Neuron (in vitro differentiated cells): ENCODE measurements around the gene MAEA.

Experiments used
- H2AFZ ChIP-seq: one replicate; pipeline ENCODE4 v1.6.1; 2013; ENCODE audit warnings: low read depth, mild to moderate bottlenecking, inconsistent platforms, low read length, moderate library complexity
- H3K27me3 ChIP-seq: one replicate; pipeline ENCODE4 v1.6.1; 2013; ENCODE audit warnings: low read length; ENCODE audit not compliant: insufficient read depth
- H3K36me3 ChIP-seq: one replicate; pipeline ENCODE4 v1.6.1; 2013; ENCODE audit warnings: low read length; ENCODE audit not compliant: insufficient read depth
- H3K4me1 ChIP-seq: one replicate; pipeline ENCODE4 v1.6.1; 2013; ENCODE audit warnings: low read length; ENCODE audit not compliant: insufficient read depth
- H3K4me3 ChIP-seq: 2 replicates; pipeline ENCODE4 v1.5.1; 2013; ENCODE audit warnings: mild to moderate bottlenecking, low read length, moderate library complexity
- H3K9me3 ChIP-seq: one replicate; pipeline ENCODE4 v1.6.1; 2013; ENCODE audit warnings: low read length

The MAEA gene

DNA sequence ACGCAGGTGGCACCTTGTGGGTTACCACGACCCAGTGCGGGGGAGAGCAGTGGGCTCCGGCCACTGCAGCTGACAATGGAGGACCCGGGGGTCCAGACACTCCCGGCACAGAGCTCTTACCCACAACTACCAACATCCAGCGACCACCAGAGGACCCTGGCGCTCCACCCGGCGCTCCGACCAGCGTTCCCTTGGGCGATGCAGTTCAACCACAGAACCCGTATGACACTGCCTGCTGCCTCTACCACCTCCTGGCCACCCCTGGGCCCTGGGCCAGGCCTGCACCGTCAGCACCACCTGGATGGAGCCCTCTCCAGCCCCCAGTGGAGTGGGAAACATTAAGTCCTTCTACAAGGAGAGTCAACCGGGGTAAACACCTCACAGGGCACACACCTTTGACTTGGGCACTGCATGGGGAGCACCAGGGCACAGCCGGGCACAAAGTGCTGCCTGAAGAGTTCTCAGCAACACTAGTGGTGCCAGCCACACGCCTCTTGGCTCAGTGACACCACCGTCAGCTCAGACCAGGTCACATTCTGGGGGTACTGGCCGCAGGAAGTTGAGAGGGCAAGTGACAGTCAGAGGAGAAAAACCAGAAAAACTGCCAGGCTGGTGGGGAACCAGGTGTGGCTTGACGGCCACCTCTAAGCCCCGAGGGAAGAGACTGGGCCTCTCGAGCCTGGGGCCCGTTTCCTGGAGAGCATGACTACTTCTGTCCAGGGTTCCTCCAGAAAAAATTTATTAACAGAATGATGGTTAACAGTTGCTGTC lies 43.4 kb upstream of the MAEA start:
- Histone ChIP-seq H3K9me3 (peaks cover 6% of the 10 kb centered on the region), H3K4me1 (peaks cover 24% of the 10 kb centered on the region), H3K27me3 (no peaks in the 10 kb centered on the region), H2AFZ (no peak overlapping the region), H3K4me3 (peak overlapping the region; percentile 11), H3K36me3 (peaks cover 15% of the 10 kb centered on the region)

- Histone ChIP-seq H3K4me3 (peak overlapping the region; percentile 80), H3K9me3 (peaks cover 10% of the 10 kb centered on the region), H2AFZ (no peak overlapping the region), H3K27me3 (no peaks in the 10 kb centered on the region), H3K4me1 (peaks cover 24% of the 10 kb centered on the region), H3K36me3 (peaks cover 18% of the 10 kb centered on the region)
Observed at GRCh38 chr4:1246901-1247863, 42.5 kb upstream of the MAEA start.

DNA sequence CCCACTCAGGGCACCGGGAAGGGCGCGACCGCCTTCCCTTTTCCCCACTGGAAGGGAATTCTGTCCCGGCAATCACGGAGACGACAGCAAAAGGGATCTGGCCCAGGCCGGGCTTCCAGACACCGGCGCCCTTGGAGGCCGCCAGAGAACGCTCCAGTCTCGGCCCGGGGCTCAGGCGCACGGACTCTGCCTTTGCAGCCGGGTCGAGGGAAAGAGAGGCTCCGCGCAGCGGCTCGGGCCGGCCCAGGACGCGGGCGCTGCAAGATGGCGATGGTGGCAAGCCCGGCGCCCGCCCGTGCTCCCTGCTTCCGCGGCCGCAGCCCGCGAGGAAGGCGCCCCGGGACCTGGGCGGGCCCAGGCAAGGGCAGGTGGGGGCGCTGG lies 41.8 kb upstream of the MAEA start:
- Histone ChIP-seq H3K27me3 (no peaks in the 10 kb centered on the region), H3K36me3 (peaks cover 22% of the 10 kb centered on the region), H3K4me3 (peak overlapping the region; percentile 80), H3K4me1 (peaks cover 24% of the 10 kb centered on the region), H3K9me3 (peaks cover 13% of the 10 kb centered on the region), H2AFZ (no peak overlapping the region)

GRCh38 chr4:1248245-1249147 lies 41.2 kb upstream of the MAEA start, which contains the start of gene CTBP1:
Gene CTBP1 (minus strand): TSS chr4:1249130. CDS start chr4:1241331, 7,799 bp downstream.
- H3K36me3 ChIP-seq: peaks cover 22% of the 10 kb centered on the region
- peaks cover 19% of the 10 kb centered on the region for H3K9me3 ChIP-seq
- no peaks in the 10 kb centered on the region for H3K27me3 ChIP-seq
- H2AFZ ChIP-seq: peak within 1 kb of the TSS; percentile 72
- H3K4me3 ChIP-seq: peak within 1 kb of the TSS; percentile 80
- H3K4me1 ChIP-seq: peaks cover 24% of the 10 kb centered on the region

DNA sequence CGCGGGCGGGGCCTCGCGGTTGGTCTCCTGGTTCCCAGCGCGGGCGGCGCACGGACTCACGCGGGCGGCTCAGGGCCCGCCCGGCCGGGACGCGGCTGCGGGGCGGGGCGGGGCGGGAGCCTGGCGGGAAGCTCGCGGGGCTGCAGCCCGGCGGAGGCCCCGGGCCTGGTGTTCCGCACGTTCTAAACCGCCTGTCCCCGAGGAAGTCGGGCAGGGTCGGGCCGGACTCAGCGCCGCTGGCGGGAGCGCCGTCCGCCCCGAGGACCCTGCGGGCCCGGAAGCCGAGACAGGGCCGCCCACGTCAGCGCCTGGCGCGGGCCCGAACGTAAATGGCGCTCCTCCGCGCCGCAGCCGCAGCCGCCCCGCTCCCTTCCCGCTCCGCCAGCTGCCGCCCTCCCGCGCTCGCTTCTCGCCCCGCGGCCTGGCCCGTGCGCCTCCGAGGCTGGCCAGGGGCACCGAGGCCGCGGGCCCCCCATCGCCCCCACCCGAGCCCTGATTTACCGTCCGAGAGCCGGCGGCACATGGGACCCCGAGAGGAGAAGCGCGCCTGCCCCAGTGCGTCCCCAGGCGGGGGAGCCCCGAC lies 40.5 kb upstream of the MAEA start:
- Histone ChIP-seq H2AFZ (peak overlapping the region; percentile 72), H3K4me3 (peak overlapping the region; percentile 71), H3K4me1 (peaks cover 24% of the 10 kb centered on the region), H3K27me3 (no peaks in the 10 kb centered on the region), H3K9me3 (peaks cover 23% of the 10 kb centered on the region), H3K36me3 (peaks cover 22% of the 10 kb centered on the region)

DNA sequence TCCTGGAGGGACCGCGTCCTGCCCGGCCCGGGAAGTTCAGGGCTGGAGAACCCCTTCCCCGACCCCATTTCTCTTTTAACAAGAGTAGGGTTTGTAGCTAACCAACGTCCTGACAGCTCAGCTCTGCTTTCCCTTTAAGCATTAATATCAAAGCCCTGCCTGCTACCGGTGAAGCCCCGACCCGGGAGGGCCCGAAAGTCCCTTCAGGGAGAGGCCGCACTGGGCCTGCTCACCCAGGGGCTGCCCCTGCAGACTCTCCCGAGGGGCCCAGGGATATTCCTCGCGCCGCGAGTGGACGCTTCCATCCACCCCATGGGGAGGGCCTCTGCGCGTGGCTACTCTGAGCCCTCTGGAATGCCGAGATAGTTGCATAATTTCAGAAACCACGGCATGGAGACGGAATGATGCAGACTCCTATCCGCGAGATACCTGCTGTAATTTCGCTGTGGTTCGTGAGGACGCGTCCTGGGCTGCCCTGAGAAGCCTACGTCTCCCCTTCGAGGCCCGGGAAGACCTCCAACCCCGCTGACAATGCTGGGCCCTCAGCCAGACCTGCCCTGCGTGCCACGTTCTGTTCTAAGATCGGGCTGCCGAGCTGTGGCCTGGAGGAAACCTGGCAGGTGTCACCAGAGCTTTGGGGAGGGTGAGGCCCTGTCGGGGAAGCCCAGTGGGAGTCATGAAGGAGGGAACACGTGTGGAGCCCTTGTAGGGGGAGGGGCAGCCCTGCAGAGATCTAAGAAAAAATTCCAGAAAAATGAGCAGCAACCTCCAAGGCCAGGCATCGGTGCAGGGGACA lies 39.8 kb upstream of the MAEA start:
- H3K4me3 ChIP-seq: peak overlapping the region; percentile 71
- H3K27me3 ChIP-seq: no peaks in the 10 kb centered on the region
- peak overlapping the region; percentile 72 for H2AFZ ChIP-seq
- peaks cover 21% of the 10 kb centered on the region for H3K4me1 ChIP-seq
- H3K36me3 ChIP-seq: peaks cover 21% of the 10 kb centered on the region
- H3K9me3 ChIP-seq: peaks cover 23% of the 10 kb centered on the region

DNA sequence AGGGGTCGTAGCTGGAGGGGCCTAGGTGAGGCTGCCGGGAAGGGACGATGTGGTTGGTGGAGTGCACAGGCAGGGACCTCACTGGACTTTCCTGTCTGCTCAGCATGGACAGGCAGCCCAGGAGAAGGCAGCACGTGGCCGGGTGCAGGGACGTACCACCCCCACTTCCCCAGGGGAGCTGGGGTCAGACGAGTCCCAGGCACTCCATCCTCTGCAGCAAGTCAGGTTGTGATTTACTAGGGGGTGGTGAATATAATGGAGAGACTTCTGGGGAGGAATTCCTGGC lies 39.2 kb upstream of the MAEA start:
- Histone ChIP-seq H3K4me1 (peaks cover 20% of the 10 kb centered on the region), H3K4me3 (peak overlapping the region; percentile 71), H3K9me3 (peaks cover 23% of the 10 kb centered on the region)

DNA sequence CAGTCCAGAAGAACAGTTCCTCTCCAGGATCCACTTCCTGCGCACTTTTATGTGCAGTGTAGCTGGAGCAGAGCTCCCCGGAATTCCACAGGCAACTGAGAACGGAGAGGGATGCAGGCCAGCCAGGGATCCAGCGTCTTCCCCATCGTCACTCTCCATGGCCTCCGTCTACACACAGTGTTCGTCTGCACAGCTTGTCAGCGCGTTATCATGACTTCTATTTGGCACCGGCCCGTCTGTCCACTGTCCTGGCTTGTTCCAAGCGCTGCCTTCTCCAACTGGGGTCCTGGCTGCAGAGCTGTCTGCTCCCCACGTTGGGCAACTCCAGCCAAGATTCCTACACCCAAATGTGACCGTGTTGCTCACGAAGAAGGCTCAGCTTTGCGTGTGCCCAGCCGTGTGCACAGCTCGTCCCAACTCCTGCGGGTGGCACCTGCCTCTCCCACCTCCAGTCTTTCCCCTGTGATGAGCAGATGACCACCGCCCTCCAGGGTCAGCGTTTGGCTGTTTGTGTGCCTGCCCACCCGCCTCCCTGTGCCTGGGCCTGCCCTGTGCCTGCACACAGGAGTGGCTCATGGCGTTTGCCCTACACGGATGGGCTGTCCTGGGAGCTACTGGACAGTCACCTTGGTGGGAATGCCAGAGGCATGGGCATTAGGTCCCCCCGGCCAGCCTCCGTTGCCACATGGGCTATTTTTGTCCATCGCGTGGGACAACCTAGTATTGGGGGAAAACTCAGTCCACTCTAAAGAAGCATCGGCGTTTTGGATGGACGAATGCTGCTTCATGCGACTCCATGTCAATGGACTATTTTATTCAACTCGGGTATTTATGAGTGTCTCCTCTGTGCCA lies 38.5 kb upstream of the MAEA start:
- H3K36me3 ChIP-seq: peaks cover 17% of the 10 kb centered on the region
- H3K4me1 ChIP-seq: peaks cover 20% of the 10 kb centered on the region
- no peak overlapping the region for H2AFZ ChIP-seq
- H3K27me3 ChIP-seq: no peaks in the 10 kb centered on the region
- H3K9me3 ChIP-seq: peaks cover 23% of the 10 kb centered on the region
- H3K4me3 ChIP-seq: no peak overlapping the region

More for the DNA sequence above, 39.2 kb upstream of the MAEA start:
- Histone ChIP-seq H3K36me3 (peaks cover 17% of the 10 kb centered on the region), H2AFZ (no peak overlapping the region), H3K27me3 (no peaks in the 10 kb centered on the region)

- peaks cover 23% of the 10 kb centered on the region for H3K9me3 ChIP-seq
- H2AFZ ChIP-seq: no peak overlapping the region
- H3K4me1 ChIP-seq: peaks cover 17% of the 10 kb centered on the region
- H3K27me3 ChIP-seq: no peaks in the 10 kb centered on the region
- H3K4me3 ChIP-seq: no peak overlapping the region
- H3K36me3 ChIP-seq: peaks cover 17% of the 10 kb centered on the region
Observed at GRCh38 chr4:1251773-1252066, 38.0 kb upstream of the MAEA start.

DNA sequence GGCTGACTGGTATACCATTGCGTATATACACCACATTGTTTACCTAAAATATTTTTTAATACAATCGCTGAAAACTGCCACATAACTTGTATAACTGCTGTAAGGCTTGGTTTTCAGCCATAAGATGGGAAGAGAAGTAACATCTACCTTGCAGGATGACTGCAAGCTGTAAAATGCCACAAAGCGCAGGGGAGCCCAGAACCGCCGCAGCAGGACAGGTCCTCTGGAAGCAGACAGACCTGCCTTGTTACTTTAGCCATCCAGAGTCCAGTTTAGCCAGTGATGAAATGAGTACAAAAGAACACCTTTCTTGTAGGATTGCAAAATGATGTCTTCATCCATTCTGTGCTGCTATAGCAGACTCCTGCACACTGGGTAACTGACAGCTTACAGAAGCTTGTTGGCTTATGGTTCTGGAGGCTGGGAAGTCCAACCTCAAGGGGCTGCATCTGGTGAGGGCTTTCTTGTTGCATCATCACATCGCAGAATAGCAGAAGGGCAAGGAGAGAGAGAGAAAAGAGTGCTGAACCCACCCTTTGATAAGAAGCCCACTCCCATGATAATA lies 36.7 kb upstream of the MAEA start:
- peaks cover 23% of the 10 kb centered on the region for H3K9me3 ChIP-seq
- H3K4me3 ChIP-seq: no peak overlapping the region
- H3K4me1 ChIP-seq: peaks cover 9% of the 10 kb centered on the region

DNA sequence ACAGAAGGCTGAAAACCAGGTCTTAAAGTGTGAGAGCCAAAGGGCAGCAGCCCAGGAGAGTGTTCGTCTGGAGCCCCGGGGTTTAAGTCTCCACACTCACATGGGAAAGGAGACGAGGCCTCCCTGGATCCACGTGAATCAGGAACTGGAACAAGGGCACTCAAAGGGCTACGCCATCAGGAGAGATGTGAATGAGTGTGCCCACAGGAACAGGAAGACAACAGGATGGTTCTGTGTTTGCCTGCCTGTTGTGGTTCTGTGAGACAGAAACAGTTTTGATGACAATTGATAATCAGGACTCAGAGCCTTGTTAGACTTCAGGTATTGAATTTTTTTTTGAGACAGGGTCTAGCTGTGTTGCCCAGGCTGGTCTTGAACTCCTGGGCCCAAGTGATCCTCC lies 35.9 kb upstream of the MAEA start:
- peaks cover 17% of the 10 kb centered on the region for H3K36me3 ChIP-seq

More for the DNA sequence above, 36.7 kb upstream of the MAEA start:
- H3K27me3 ChIP-seq: no peaks in the 10 kb centered on the region
- peaks cover 17% of the 10 kb centered on the region for H3K36me3 ChIP-seq
- H2AFZ ChIP-seq: no peak overlapping the region

More for the DNA sequence above, 35.9 kb upstream of the MAEA start:
- H3K4me3 ChIP-seq: no peak overlapping the region
- peaks cover 9% of the 10 kb centered on the region for H3K4me1 ChIP-seq
- peaks cover 23% of the 10 kb centered on the region for H3K9me3 ChIP-seq
- no peak overlapping the region for H2AFZ ChIP-seq
- H3K27me3 ChIP-seq: no peaks in the 10 kb centered on the region
